CD14-positive monocyte (primary cell): Measurements from ENCODE around the gene ASTN1. TPM values are rescaled to one million over a fixed set of nuclear protein-coding genes. Genes with fewer than 3 reads are reported as not detected.

Source experiments
- DNase-seq, 3 donors: peaks; one replicate each; pipeline ENCODE4 v3.0.0-alpha.2; 2011 to 2022
- H2AFZ ChIP-seq: 2 replicates; pipeline ENCODE4 v1.6.0; 2012; ENCODE audit warnings: mild to moderate bottlenecking, low read depth, low read length, inconsistent platforms; ENCODE audit not compliant: insufficient read depth, poor library complexity, severe bottlenecking
- H3K27ac ChIP-seq, 2 donors: 1 replicate in 1 of 2; 2 replicates in 1 of 2; pipeline ENCODE4 v1.5.1; 2012 to 2013; ENCODE audit warnings: low read length in 2 of 2, control low read depth in 1 of 2, inconsistent platforms in 1 of 2, low read depth in 1 of 2, mild to moderate bottlenecking in 1 of 2
- H3K27me3 ChIP-seq, 2 donors: one replicate each; pipeline versions ENCODE4 v1.6.0 to v1.6.1; 2011 to 2013; ENCODE audit warnings: low read length in 2 of 2; ENCODE audit not compliant: control insufficient read depth in 2 of 2, insufficient read depth in 2 of 2
- H3K36me3 ChIP-seq, 2 donors: replicated peaks in 1 of 2; 1 replicate in 1 of 2; 2 replicates in 1 of 2; pipeline versions ENCODE4 v1.5.1 to v1.6.1; 2012 to 2013; ENCODE audit warnings: low read length in 2 of 2, control low read depth in 1 of 2, inconsistent platforms in 1 of 2, mild to moderate bottlenecking in 1 of 2; ENCODE audit not compliant: insufficient read depth in 2 of 2, control insufficient read depth in 1 of 2
- H3K4me1 ChIP-seq, 2 donors: 1 replicate in 1 of 2; 2 replicates in 1 of 2; pipeline versions ENCODE4 v1.5.1 to v1.6.1; 2012 to 2013; ENCODE audit warnings: low read length in 2 of 2, control low read depth in 1 of 2, inconsistent platforms in 1 of 2, mild to moderate bottlenecking in 1 of 2, moderate library complexity in 1 of 2; ENCODE audit not compliant: insufficient read depth in 2 of 2, control insufficient read depth in 1 of 2
- H3K4me2 ChIP-seq: replicated peaks from 2 replicates; pipeline ENCODE3; 2012; ENCODE audit warnings: low read length, moderate library complexity, mild to moderate bottlenecking; ENCODE audit not compliant: poor library complexity, severe bottlenecking; ENCODE audit errors: extremely low read depth
- H3K4me3 ChIP-seq, 3 experiments: fragments of 200-600 bp in 1 of 3; sonication (generic) in 1 of 3; replicated peaks in 1 of 3; 1 replicate in 2 of 3; 2 replicates in 1 of 3; pipeline ENCODE4 v1.5.1; 2011 to 2013; ENCODE audit warnings: low read length in 3 of 3, mild to moderate bottlenecking in 3 of 3, control low read depth in 2 of 3, low read depth in 2 of 3, inconsistent platforms in 1 of 3, moderate library complexity in 1 of 3
- H3K79me2 ChIP-seq: 2 replicates; pipeline ENCODE4 v1.6.0; 2012; ENCODE audit warnings: mild to moderate bottlenecking, control low read depth, inconsistent platforms, low read length, moderate library complexity; ENCODE audit not compliant: insufficient read depth
- H3K9ac ChIP-seq: 2 replicates; pipeline ENCODE4 v1.6.0; 2017; ENCODE audit warnings: low read length, mild to moderate bottlenecking; ENCODE audit not compliant: insufficient read depth, poor library complexity, severe bottlenecking
- H3K9me3 ChIP-seq, 2 donors: replicated peaks in 1 of 2; 1 replicate in 1 of 2; 2 replicates in 1 of 2; pipeline versions ENCODE4 v1.5.1 to v1.6.1; 2012 to 2013; ENCODE audit warnings: low read length in 2 of 2, control low read depth in 1 of 2; ENCODE audit not compliant: control insufficient read depth in 1 of 2, insufficient read depth in 1 of 2
- H4K20me1 ChIP-seq: 2 replicates; pipeline ENCODE4 v1.6.0; 2012; ENCODE audit warnings: mild to moderate bottlenecking, low read length, control low read depth, moderate library complexity; ENCODE audit not compliant: insufficient read depth
- H3K27ac Mint-ChIP-seq, 7 donors: one replicate each; pipeline ENCODE4 v1.8.0; 2020; ENCODE audit warnings: mild to moderate bottlenecking in 7 of 7, mixed read lengths in 7 of 7, moderate library complexity in 6 of 7, inconsistent platforms in 2 of 7
- H3K27me3 Mint-ChIP-seq, 3 donors: one replicate each; pipeline ENCODE4 v1.8.0; 2021 to 2022; ENCODE audit warnings: low read depth in 3 of 3, mild to moderate bottlenecking in 3 of 3, mixed read lengths in 3 of 3, moderate library complexity in 3 of 3, inconsistent platforms in 1 of 3
- H3K36me3 Mint-ChIP-seq, 2 donors: one replicate each; pipeline ENCODE4 v1.8.0; 2020; ENCODE audit warnings: mixed read lengths in 2 of 2, inconsistent platforms in 1 of 2, mild to moderate bottlenecking in 1 of 2
- H3K4me1 Mint-ChIP-seq: one replicate; pipeline ENCODE4 v1.8.0; 2020; ENCODE audit warnings: mild to moderate bottlenecking, mixed read lengths
- H3K4me3 Mint-ChIP-seq, 2 donors: one replicate each; pipeline ENCODE4 v1.8.0; 2020; ENCODE audit warnings: mild to moderate bottlenecking in 2 of 2, mixed read lengths in 2 of 2, moderate library complexity in 1 of 2
- H3K9me3 Mint-ChIP-seq, 7 donors: one replicate each; pipeline ENCODE4 v1.8.0; 2020 to 2022; ENCODE audit warnings: mixed read lengths in 7 of 7, mild to moderate bottlenecking in 6 of 7, moderate library complexity in 6 of 7, inconsistent platforms in 2 of 7
- CTCF ChIP-seq: fragments of 200-600 bp; IDR thresholded peaks from one replicate; pipeline ENCODE4 v1.8.0; 2022; ENCODE audit warnings: antibody characterized with exemption, mild to moderate bottlenecking
- WGBS: methylation state at CpG from one replicate; pipeline ENCODE4 v1.1.5; 2013; ENCODE audit warnings: missing lambda C conversion rate; ENCODE audit not compliant: insufficient coverage; 5-methylcytosine and 5-hydroxymethylcytosine counted together
- intact Hi-C, 2 donors: fragments of 100-400 bp; cut with micrococcal nuclease; formaldehyde crosslinking; loops; one replicate each; pipeline versions ENCODE4 v1.15.0 to v1.15.1; 2023
- polyA plus RNA-seq, 3 donors: library from polyadenylated mRNA; depleted of rRNA in 1 of 3; unstranded in 2 of 3; stranded (reverse) in 1 of 3; fragments of 300-500 nt in 2 of 3; fragments of >200 nt in 1 of 3; fragmentation: Illumina TruSeq in 2 of 3; gene quantifications; 1 replicate in 2 of 3; 2 replicates in 1 of 3; pipeline ENCODE4 v1.2.3, GENCODE V29; 2012 to 2021

Gene ASTN1
- polyA plus RNA-seq, 3 donors, result not detected

DNA sequence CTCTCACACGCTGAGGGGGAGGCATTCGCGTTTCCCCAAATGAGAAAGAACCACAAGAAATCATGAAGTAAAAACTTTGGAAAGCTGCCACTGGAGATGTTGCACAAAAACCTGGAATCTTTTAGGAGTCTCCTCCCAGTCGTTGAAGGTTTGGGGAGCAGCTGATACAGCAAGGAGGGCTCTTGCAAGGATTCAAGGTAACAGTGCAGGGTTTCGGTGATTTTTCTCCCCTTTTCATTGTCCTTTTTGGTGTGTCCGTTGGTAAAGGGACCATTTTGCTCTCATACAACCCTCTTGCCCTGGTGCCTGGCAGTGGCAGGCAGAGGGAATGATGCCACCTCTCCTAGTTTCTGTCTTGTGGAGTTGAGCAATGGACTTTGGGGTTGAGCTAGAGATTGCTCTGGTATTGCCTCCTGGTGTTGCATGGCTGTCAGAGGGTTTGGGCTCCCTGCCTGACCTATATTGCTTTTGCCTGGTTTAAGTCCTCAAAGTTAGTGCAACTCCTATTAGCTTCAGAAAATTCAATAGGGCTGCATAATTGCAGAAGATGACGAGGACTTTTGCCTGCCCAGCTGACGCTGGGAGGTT lies 7.1 kb upstream of the ASTN1 start:
- H4K20me1 ChIP-seq, result no peaks in the 10 kb centered on the region
- H3K36me3 ChIP-seq, result no peaks in the 10 kb centered on the region
- no peaks in the 10 kb centered on the region for H3K79me2 ChIP-seq
- no peak overlapping the region for H3K9ac ChIP-seq
- Mint-ChIP-seq H3K4me1 (no peaks in the 10 kb centered on the region), H3K27ac (no peak overlapping the region), H3K27me3 (peaks cover 4 to 9% (median 5%) of the 10 kb centered on the region in 3 donors), H3K36me3 (no peaks in the 10 kb centered on the region), H3K9me3 (peaks cover 0 to 3% (median 0%) of the 10 kb centered on the region in 7 donors), H3K4me3 (no peak overlapping the region)
- DNase-seq, result no peak
- H3K4me2 ChIP-seq, result no peak overlapping the region
- H2AFZ ChIP-seq, result no peak overlapping the region
- no peak for TF ChIP-seq CTCF
- peaks cover 0 to 4% of the 10 kb centered on the region in 2 donors for H3K9me3 ChIP-seq
- WGBS, result 17% methylated on average over 4 of the region's 8 CpGs
- H3K27me3 ChIP-seq, result peaks cover 30 to 37% of the 10 kb centered on the region in 2 donors
- H3K4me3 ChIP-seq, result no peak overlapping the region
- intact Hi-C loops, result no loop called here
- no peak overlapping the region for H3K27ac ChIP-seq
- no peaks in the 10 kb centered on the region for H3K4me1 ChIP-seq

- DNase-seq, result no peak
- Mint-ChIP-seq H3K27me3 (peaks cover 4 to 9% (median 7%) of the 10 kb centered on the region in 3 donors), H3K4me1 (no peaks in the 10 kb centered on the region), H3K27ac (no peak within 1 kb of the TSS), H3K9me3 (peaks cover 0 to 2% (median 0%) of the 10 kb centered on the region in 7 donors), H3K4me3 (no peak within 1 kb of the TSS), H3K36me3 (no peaks in the 10 kb centered on the region)
- no peaks in the 10 kb centered on the region for H3K4me1 ChIP-seq
- 2% methylated on average over 38 of the region's 49 CpGs for WGBS
- H3K9me3 ChIP-seq, result peaks cover 0 to 4% of the 10 kb centered on the region in 2 donors
- H3K79me2 ChIP-seq, result no peaks in the 10 kb centered on the region
- no peak within 1 kb of the TSS for H3K4me3 ChIP-seq
- H3K27ac ChIP-seq, result no peak within 1 kb of the TSS
- intact Hi-C loops, result no loop called here
- H3K9ac ChIP-seq, result no peak within 1 kb of the TSS
- peaks cover 30 to 40% of the 10 kb centered on the region in 2 donors for H3K27me3 ChIP-seq
- no peak within 1 kb of the TSS for H2AFZ ChIP-seq
- no peak for TF ChIP-seq CTCF
- no peak within 1 kb of the TSS for H3K4me2 ChIP-seq
- no peaks in the 10 kb centered on the region for H4K20me1 ChIP-seq
- no peaks in the 10 kb centered on the region for H3K36me3 ChIP-seq
Measured at GRCh38 chr1:177170756-177171535, 6.4 kb upstream of the ASTN1 start, which contains the start of gene BRINP2. TSS of gene BRINP2 (plus strand) at chr1:177170958. CDS start at chr1:177229877, 58,919 bp downstream.
